ENCODE results near the gene QRFP. TPM values are rescaled to one million over a fixed set of nuclear protein-coding genes. Genes with fewer than 3 reads are reported as not detected.

QRFP gene
- total RNA-seq, 1 donor from 2014 or later: not detected

GRCh38 chr9:130918826-130919558, 22.4 kb upstream of the QRFP start:
- CTCF ChIA-PET: no interaction called here
- Mint-ChIP-seq H3K27ac (no peak overlapping the region), H3K4me3 (no peak overlapping the region), H3K9me3 (no peaks in the 10 kb centered on the region), H3K36me3 (ENCODE audit: low read depth) (no peaks in the 10 kb centered on the region), H3K4me1 (no peaks in the 10 kb centered on the region), H3K27me3 (peaks cover 20% of the 10 kb centered on the region)
- POLR2A ChIA-PET: no interaction called here
- ATAC-seq (ENCODE audit: low read depth) (no peak), DNase-seq (no peak)
- intact Hi-C loops (cut with micrococcal nuclease): no loop called here
- TF ChIP-seq, protein P1, sequence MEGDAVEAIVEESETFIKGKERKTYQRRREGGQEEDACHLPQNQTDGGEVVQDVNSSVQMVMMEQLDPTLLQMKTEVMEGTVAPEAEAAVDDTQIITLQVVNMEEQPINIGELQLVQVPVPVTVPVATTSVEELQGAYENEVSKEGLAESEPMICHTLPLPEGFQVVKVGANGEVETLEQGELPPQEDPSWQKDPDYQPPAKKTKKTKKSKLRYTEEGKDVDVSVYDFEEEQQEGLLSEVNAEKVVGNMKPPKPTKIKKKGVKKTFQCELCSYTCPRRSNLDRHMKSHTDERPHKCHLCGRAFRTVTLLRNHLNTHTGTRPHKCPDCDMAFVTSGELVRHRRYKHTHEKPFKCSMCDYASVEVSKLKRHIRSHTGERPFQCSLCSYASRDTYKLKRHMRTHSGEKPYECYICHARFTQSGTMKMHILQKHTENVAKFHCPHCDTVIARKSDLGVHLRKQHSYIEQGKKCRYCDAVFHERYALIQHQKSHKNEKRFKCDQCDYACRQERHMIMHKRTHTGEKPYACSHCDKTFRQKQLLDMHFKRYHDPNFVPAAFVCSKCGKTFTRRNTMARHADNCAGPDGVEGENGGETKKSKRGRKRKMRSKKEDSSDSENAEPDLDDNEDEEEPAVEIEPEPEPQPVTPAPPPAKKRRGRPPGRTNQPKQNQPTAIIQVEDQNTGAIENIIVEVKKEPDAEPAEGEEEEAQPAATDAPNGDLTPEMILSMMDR (IDR thresholded peaks at IDR 0.05): no peak

- H3K9me3 Mint-ChIP-seq: no peaks in the 10 kb centered on the region
- H3K27ac Mint-ChIP-seq: no peak overlapping the region
- ATAC-seq (ENCODE audit: low read depth) (no peak), DNase-seq (no peak)
- H3K36me3 Mint-ChIP-seq (ENCODE audit: low read depth): no peaks in the 10 kb centered on the region
- intact Hi-C loops (cut with micrococcal nuclease): no loop called here
- peaks cover 20% of the 10 kb centered on the region for H3K27me3 Mint-ChIP-seq
- TF ChIP-seq, protein P1 (IDR thresholded peaks at IDR 0.05): no peak
- H3K4me1 Mint-ChIP-seq: no peaks in the 10 kb centered on the region
- CTCF ChIA-PET: no interaction called here
- H3K4me3 Mint-ChIP-seq: no peak overlapping the region
- POLR2A ChIA-PET: no interaction called here
These were observed 21.7 kb upstream of the QRFP start for GRCh38 chr9:130918101-130918825.

- Mint-ChIP-seq H3K9me3 (no peaks in the 10 kb centered on the region), H3K27me3 (peaks cover 11% of the 10 kb centered on the region), H3K27ac (no peak overlapping the region), H3K4me1 (no peaks in the 10 kb centered on the region), H3K4me3 (no peak overlapping the region), H3K36me3 (ENCODE audit: low read depth) (no peaks in the 10 kb centered on the region)
- TF ChIP-seq, protein P1 (IDR thresholded peaks at IDR 0.05): no peak
- intact Hi-C loops (cut with micrococcal nuclease): no loop called here
- ATAC-seq (ENCODE audit: low read depth) (no peak), DNase-seq (no peak)
- ChIA-PET CTCF (no interaction called here), POLR2A (no interaction called here)
These were observed 20.8 kb upstream of the QRFP start for GRCh38 chr9:130917168-130917960.

- no peaks in the 10 kb centered on the region for H3K36me3 Mint-ChIP-seq (ENCODE audit: low read depth)
- no peaks in the 10 kb centered on the region for H3K4me1 Mint-ChIP-seq
- DNase-seq (no peak), ATAC-seq (ENCODE audit: low read depth) (no peak)
- intact Hi-C loops (cut with micrococcal nuclease): no loop called here
- no peaks in the 10 kb centered on the region for H3K9me3 Mint-ChIP-seq
- POLR2A ChIA-PET: no interaction called here
- H3K27me3 Mint-ChIP-seq: peaks cover 1% of the 10 kb centered on the region
- H3K27ac Mint-ChIP-seq: no peak overlapping the region
- CTCF ChIA-PET: interaction anchor here (0.6 kb wide), 1 partner anchor 24 kb away, joined by 3 read pairs; the partner anchor contains the start of gene FIBCD1
- H3K4me3 Mint-ChIP-seq: no peak overlapping the region
- TF ChIP-seq, protein P1 (IDR thresholded peaks at IDR 0.05): no peak
These were observed 18.5 kb upstream of the QRFP start for GRCh38 chr9:130915096-130915447.
